ENCODE data around the gene SH3BP1.
"Not testable (repeated sequence)": the region's sequence is repeated elsewhere in the genome, so short reads cannot be mapped to it uniquely, and the experiment has no call there.

SH3BP1 gene

DNA sequence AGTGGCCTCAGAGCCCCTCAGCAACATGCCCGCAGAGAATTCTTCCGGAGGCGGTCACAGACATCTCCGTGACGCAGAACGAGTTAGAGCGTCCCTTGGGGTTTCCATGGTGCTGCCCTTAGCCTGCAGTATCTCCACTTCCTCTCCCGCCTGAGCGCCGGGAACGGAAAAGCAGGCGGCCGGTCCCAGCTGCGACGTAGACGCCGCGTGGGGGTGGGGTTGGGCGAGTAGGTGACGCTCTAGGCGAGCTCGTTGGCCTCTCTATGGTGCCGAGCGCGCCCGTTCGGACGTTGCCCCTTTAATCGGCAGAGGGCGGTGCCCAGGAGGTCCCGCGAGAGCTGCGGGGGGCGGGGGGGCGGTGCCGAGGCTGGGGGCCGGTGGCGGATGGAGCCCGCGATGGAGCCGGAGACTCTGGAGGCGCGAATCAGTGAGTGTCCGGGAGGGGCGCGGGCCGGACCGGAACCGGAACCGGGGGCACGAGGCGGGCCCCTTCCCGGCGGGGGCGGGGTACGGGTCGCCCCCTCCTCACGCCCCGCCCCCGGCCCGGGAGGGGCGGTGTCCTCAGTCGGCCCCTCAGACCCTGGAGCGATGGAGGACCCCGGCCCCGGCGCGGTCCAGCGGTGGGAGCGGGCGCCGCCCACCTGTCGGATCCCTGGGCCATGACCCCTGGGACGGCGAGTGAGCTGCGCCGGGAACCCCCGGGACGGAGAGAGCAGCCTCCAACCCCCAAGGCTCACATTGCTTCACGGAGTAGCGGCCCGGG lies 30.8 kb upstream of the SH3BP1 start, which contains the start of gene GGA1:
Gene GGA1 (plus strand): TSS at position 358 of the 763 bp plus-strand sequence. CDS start 27 bp downstream, at position 385.
- TF ChIP-seq, protein P1, sequence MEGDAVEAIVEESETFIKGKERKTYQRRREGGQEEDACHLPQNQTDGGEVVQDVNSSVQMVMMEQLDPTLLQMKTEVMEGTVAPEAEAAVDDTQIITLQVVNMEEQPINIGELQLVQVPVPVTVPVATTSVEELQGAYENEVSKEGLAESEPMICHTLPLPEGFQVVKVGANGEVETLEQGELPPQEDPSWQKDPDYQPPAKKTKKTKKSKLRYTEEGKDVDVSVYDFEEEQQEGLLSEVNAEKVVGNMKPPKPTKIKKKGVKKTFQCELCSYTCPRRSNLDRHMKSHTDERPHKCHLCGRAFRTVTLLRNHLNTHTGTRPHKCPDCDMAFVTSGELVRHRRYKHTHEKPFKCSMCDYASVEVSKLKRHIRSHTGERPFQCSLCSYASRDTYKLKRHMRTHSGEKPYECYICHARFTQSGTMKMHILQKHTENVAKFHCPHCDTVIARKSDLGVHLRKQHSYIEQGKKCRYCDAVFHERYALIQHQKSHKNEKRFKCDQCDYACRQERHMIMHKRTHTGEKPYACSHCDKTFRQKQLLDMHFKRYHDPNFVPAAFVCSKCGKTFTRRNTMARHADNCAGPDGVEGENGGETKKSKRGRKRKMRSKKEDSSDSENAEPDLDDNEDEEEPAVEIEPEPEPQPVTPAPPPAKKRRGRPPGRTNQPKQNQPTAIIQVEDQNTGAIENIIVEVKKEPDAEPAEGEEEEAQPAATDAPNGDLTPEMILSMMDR (IDR thresholded peaks at IDR 0.05; ENCODE audit: control extremely low read depth, extremely low read depth, low read depth, missing control alignments): no peak
- POLR2A ChIA-PET: interaction anchor here (0.5 to 1.7 kb wide), 12 partner anchors 16 to 1679 kb away, joined by 3 to 10 read pairs (median 4); partner anchors contain the start of genes LGALS1, LGALS2 and PDXP
- peak; percentile 97 for DNase-seq (ENCODE audit: extremely low spot score)
- CTCF ChIA-PET: interaction anchor here (0.8 to 12.9 kb wide), 23 partner anchors 8 to 303 kb away, joined by 3 to 190 read pairs (median 8); partner anchors contain the start of gene NOL12

- peak; percentile 42 for DNase-seq (ENCODE audit: extremely low spot score)
- TF ChIP-seq, protein P1 (IDR thresholded peaks at IDR 0.05; ENCODE audit: control extremely low read depth, extremely low read depth, low read depth, missing control alignments): no peak
- ChIA-PET CTCF (interaction anchor here (0.8 to 12.9 kb wide), 14 partner anchors 9 to 303 kb away, joined by 3 to 190 read pairs (median 18); partner anchors contain the start of gene NOL12), POLR2A (interaction anchor here (0.7 to 1.4 kb wide), 3 partner anchors 9 to 123 kb away, joined by 3 to 9 read pairs (median 4); partner anchors contain the start of gene PDXP)
These were observed 30.0 kb upstream of the SH3BP1 start for GRCh38 chr22:37609240-37610152.

GRCh38 chr22:37610153-37610475 lies 29.4 kb upstream of the SH3BP1 start:
- ChIA-PET CTCF (interaction anchor here (1.2 to 12.9 kb wide), 6 partner anchors 9 to 73 kb away, joined by 3 to 190 read pairs (median 37); partner anchors contain the start of gene NOL12), POLR2A (interaction anchor here (0.7 kb wide), 1 partner anchor 8 kb away, joined by 4 read pairs; no protein-coding TSS in a partner anchor)
- not testable (repeated sequence) for DNase-seq (ENCODE audit: extremely low spot score)

DNA sequence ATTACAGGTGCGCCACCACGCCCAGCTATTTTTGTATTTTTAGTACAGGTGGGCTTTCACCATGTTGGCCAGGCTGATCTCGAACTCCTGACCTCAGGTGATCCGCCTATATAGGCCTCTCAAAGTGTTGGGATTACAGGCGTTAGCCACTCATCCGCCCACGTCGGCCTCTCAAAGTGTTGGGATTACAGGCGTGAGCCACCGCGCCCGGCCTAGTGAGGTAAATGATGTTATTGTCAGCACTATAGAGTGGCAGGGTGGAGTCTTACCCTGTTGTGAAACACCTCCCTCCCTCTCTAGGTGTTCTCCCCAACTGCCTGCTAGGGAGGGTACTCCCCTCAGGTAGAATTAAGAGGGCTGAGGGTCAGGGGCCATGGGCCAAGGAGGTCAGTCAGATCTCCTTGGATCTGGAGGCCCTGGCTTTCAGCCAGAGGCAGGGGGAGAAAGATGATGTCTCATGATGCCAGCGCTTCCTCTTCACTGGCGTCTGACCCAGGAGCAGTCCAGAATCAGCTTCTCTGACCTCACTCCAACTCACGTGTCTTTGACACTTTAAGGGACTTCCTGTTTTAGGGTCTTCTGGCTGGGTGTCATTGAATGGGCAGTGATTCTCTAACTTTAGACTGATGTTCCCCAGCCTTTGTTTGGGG lies 28.9 kb upstream of the SH3BP1 start:
- POLR2A ChIA-PET: interaction anchor here (0.7 kb wide), 1 partner anchor 8 kb away, joined by 4 read pairs; no protein-coding TSS in a partner anchor
- DNase-seq (ENCODE audit: extremely low spot score): no peak
- CTCF ChIA-PET: interaction anchor here (1.9 to 12.9 kb wide), 5 partner anchors 8 to 72 kb away, joined by 8 to 190 read pairs (median 62); partner anchors contain the start of gene NOL12
- TF ChIP-seq, protein P1 (IDR thresholded peaks at IDR 0.05; ENCODE audit: control extremely low read depth, extremely low read depth, low read depth, missing control alignments): no peak

DNA sequence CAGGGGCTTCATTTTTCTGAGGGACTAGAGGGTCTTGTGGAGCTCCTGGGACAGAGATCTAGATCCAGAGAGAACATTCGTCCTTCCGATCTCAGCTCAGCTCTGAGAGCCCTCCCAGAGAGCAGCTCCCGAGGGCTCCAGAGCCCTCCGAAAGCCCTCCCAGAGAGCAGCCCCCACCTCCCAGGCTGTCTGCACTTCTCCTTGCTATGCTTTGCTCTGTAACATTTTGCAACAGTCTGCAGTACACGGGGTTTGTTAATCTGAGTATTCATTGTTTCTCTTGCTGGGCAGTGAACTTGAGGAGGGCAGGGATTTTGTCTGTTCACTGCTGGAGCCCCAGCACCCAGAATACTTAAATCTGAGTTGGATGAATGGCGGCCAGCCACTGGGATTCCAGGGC lies 28.3 kb upstream of the SH3BP1 start:
- ChIA-PET POLR2A (no interaction called here), CTCF (interaction anchor here (2.1 to 12.9 kb wide), 4 partner anchors 10 to 21 kb away, joined by 7 to 190 read pairs (median 92); no protein-coding TSS in a partner anchor)
- TF ChIP-seq, protein P1 (IDR thresholded peaks at IDR 0.05; ENCODE audit: control extremely low read depth, extremely low read depth, low read depth, missing control alignments): no peak
- no peak for DNase-seq (ENCODE audit: extremely low spot score)

- no peak for DNase-seq (ENCODE audit: extremely low spot score)
- POLR2A ChIA-PET: no interaction called here
- CTCF ChIA-PET: interaction anchor here (1.4 to 12.9 kb wide), 4 partner anchors 9 to 26 kb away, joined by 4 to 190 read pairs (median 22); partner anchors contain the start of gene GGA1
- TF ChIP-seq, protein P1 (IDR thresholded peaks at IDR 0.05; ENCODE audit: control extremely low read depth, extremely low read depth, low read depth, missing control alignments): no peak
These were observed 23.0 kb upstream of the SH3BP1 start for GRCh38 chr22:37616201-37617083.
